Measurements from ENCODE around the gene NEU2.

- no peak for TF ChIP-seq POLR2AphosphoS5 (IDR thresholded peaks at IDR 0.05; ENCODE audit: low read depth, low read length)
- TF ChIP-seq POLR2A (IDR thresholded peaks at IDR 0.05; ENCODE audit: low read depth, low read length), result no peak
- TF ChIP-seq TAF1 (IDR thresholded peaks at IDR 0.05; ENCODE audit: low read depth, low read length), result no peak
- TF ChIP-seq PAX5 (IDR thresholded peaks at IDR 0.05; ENCODE audit: insufficient read depth, low read length, severe bottlenecking), result no peak
- TF ChIP-seq POU2F2 (IDR thresholded peaks at IDR 0.05; ENCODE audit: low read depth, low read length), result no peak
These were observed 48.8 kb upstream of the NEU2 start for GRCh38 chr2:232983669-232984140.
